OCI-LY7 (cell line): ENCODE data around the gene MTUS2.

Source experiments
- EZH2phosphoT487 ChIP-seq: fragments of 200-600 bp; sonication (generic); IDR thresholded peaks from 2 replicates; pipeline ENCODE4 v1.6.1; 2018; ENCODE audit warnings: low read depth, borderline replicate concordance, mild to moderate bottlenecking, mixed run types, antibody characterized with exemption, low read length, moderate library complexity, mixed read lengths
- TF ChIP-seq, protein P1 (sequence below): fragments of 200-600 bp; sonication (generic); conservative IDR thresholded peaks from 2 replicates; pipeline ENCODE4 v1.5.1; 2014; ENCODE audit warnings: mild to moderate bottlenecking, antibody characterized with exemption, low read length, moderate library complexity, mixed read lengths

DNA sequence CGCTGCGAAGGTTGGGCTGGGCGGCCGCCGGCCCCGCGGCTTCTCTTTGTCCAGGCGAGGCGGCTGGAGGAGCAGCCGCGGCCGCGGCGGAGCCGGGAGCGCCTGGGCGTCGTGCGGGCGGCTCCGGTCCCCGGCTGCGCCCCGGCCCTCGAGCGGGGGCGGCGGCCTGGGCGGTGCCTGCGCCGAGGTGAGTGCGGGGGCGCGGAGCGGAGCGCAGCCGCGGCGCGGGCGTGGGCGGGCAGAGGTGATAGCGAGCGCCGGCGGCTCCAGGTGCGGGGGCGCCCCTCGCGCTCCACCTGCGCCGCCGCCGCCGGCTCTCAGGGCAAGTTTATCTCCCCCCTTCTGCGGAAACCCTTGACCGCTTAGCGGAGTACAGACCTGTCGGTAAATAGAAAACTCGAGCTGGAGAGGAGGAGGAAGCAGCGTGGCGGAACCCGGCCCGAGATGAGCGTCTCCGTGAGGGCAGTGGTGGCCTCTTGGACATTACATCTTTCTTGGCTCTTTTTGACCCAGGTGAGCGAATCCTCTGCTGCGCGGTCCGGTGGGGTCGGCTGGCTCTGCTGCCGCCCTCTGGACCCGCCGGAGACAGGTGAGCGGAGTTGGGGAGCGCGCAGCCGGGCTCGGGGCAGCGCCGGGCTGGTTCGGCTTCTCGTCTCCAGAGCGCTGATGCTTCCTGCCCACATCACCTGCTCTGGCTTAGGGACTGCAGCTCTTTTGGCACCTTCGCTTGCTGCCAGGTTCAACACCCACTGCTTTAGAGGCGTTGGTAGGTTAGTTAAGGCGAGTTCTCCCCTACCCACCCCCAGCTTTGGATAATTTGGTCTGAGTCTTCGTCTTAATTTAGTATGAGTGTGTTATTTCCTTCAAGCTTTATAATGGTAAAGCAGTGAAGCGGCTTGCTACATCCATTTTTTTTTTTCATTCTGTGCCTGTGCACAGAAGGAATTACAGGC, at the start of gene MTUS2:
- TF ChIP-seq, protein P1, sequence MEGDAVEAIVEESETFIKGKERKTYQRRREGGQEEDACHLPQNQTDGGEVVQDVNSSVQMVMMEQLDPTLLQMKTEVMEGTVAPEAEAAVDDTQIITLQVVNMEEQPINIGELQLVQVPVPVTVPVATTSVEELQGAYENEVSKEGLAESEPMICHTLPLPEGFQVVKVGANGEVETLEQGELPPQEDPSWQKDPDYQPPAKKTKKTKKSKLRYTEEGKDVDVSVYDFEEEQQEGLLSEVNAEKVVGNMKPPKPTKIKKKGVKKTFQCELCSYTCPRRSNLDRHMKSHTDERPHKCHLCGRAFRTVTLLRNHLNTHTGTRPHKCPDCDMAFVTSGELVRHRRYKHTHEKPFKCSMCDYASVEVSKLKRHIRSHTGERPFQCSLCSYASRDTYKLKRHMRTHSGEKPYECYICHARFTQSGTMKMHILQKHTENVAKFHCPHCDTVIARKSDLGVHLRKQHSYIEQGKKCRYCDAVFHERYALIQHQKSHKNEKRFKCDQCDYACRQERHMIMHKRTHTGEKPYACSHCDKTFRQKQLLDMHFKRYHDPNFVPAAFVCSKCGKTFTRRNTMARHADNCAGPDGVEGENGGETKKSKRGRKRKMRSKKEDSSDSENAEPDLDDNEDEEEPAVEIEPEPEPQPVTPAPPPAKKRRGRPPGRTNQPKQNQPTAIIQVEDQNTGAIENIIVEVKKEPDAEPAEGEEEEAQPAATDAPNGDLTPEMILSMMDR: no peak
- TF ChIP-seq EZH2phosphoT487: no peak
